HG02571 (cell line): Measurements from ENCODE around the gene PNLIP.

Experiments used
- ATAC-seq: cut with Tn5 transposase; IDR thresholded peaks from one replicate; pipeline ENCODE4 v1.9.1; 2021; ENCODE audit warnings: mild to moderate bottlenecking, moderate library complexity; ENCODE audit not compliant: unreplicated experiment

The PNLIP gene

GRCh38 chr10:116613471-116613870 lies 67.7 kb downstream of the PNLIP start:
- ATAC-seq: no peak

- no peak for ATAC-seq
Observed at GRCh38 chr10:116614796-116615195, 69.1 kb downstream of the PNLIP start.

- no peak for ATAC-seq
Observed at GRCh38 chr10:116615199-116615776, 69.6 kb downstream of the PNLIP start.
